ENCODE measurements around the gene OPCML. TPM values are rescaled to one million over a fixed set of nuclear protein-coding genes. Genes with fewer than 3 reads are reported as not detected.

OPCML gene
- total and polyA plus RNA-seq, 4 donors: under 0.01 to 0.01 TPM; not detected in 2

GRCh38 chr11:133573081-133573480 lies 40.8 kb upstream of the OPCML start:
- Histone ChIP-seq H3K27ac (ENCODE audit: low read depth in 1 of 2, low read length in 2 of 2) (no peak overlapping the region), H3K9me3 (ENCODE audit: control insufficient read depth in 4 of 4, low read length in 3 of 4) (no peaks in the 10 kb centered on the region), H3K27me3 (ENCODE audit: control insufficient read depth in 4 of 4, insufficient read depth in 4 of 4, low read length in 3 of 4) (no peaks in the 10 kb centered on the region), H3K9ac (ENCODE audit: low read depth in 1 of 2, low read length in 2 of 2) (no peak overlapping the region), H3K36me3 (ENCODE audit: control insufficient read depth in 4 of 4, insufficient read depth in 3 of 4, low read depth in 1 of 4, low read length in 3 of 4) (no peaks in the 10 kb centered on the region), H3K4me1 (ENCODE audit: control insufficient read depth in 4 of 4, insufficient read depth in 4 of 4, low read length in 3 of 4) (no peaks in the 10 kb centered on the region), H3K4me3 (ENCODE audit: low read depth in 1 of 3, low read length in 3 of 3) (no peak overlapping the region)
- TF ChIP-seq ATF3 (IDR thresholded peaks at IDR 0.05) (no peak), FOXA1 (IDR thresholded peaks at IDR 0.05) (no peak), SP1 (IDR thresholded peaks at IDR 0.05) (no peak), YY1 (IDR thresholded peaks at IDR 0.05) (no peak), RXRA (IDR thresholded peaks at IDR 0.05) (no peak), MAX (IDR thresholded peaks at IDR 0.05) (no peak), HNF4A (conservative IDR thresholded peaks at IDR 0.05) (no peak), ZBTB33 (IDR thresholded peaks at IDR 0.05) (no peak), JUND (IDR thresholded peaks at IDR 0.05) (no peak), FOXA2 (IDR thresholded peaks at IDR 0.05) (no peak), NR2F2 (IDR thresholded peaks at IDR 0.05) (no peak), REST (IDR thresholded peaks at IDR 0.05) (no peak), CTCF (IDR thresholded peaks at IDR 0.05; ENCODE audit: low read depth, low read length, missing input control) (no peak), EGR1 (IDR thresholded peaks at IDR 0.05; ENCODE audit: low read depth in 2 of 2) (no peak), GABPA (IDR thresholded peaks at IDR 0.05 in 1 of 2, conservative IDR thresholded peaks at IDR 0.05 in 1 of 2) (no peak), TAF1 (conservative IDR thresholded peaks at IDR 0.05) (no peak), RAD21 (IDR thresholded peaks at IDR 0.05) (no peak)
- DNase-seq (ENCODE audit: low spot score): no peak
- 28% methylated on average over 1 of the region's 1 CpG for WGBS

GRCh38 chr11:133570376-133570775 lies 38.1 kb upstream of the OPCML start:
- Histone ChIP-seq H3K4me3 (ENCODE audit: low read depth in 1 of 3, low read length in 3 of 3) (no peak overlapping the region), H3K27ac (ENCODE audit: low read depth in 1 of 2, low read length in 2 of 2) (no peak overlapping the region), H3K36me3 (ENCODE audit: control insufficient read depth in 4 of 4, insufficient read depth in 3 of 4, low read depth in 1 of 4, low read length in 3 of 4) (no peaks in the 10 kb centered on the region), H3K9ac (ENCODE audit: low read depth in 1 of 2, low read length in 2 of 2) (no peak overlapping the region), H3K27me3 (ENCODE audit: control insufficient read depth in 4 of 4, insufficient read depth in 4 of 4, low read length in 3 of 4) (no peaks in the 10 kb centered on the region), H3K4me1 (ENCODE audit: control insufficient read depth in 4 of 4, insufficient read depth in 4 of 4, low read length in 3 of 4) (no peaks in the 10 kb centered on the region), H3K9me3 (ENCODE audit: control insufficient read depth in 4 of 4, low read length in 3 of 4) (peaks cover 0 to 2% (median 0%) of the 10 kb centered on the region in 4 donors)
- TF ChIP-seq YY1 (IDR thresholded peaks at IDR 0.05): no peak
- no peak for TF ChIP-seq GABPA (IDR thresholded peaks at IDR 0.05 in 1 of 2, conservative IDR thresholded peaks at IDR 0.05 in 1 of 2)
- no peak for TF ChIP-seq MAX (IDR thresholded peaks at IDR 0.05)
- TF ChIP-seq CTCF (IDR thresholded peaks at IDR 0.05; ENCODE audit: low read depth, low read length, missing input control): no peak
- WGBS: 89% methylated on average over 4 of the region's 4 CpGs
- DNase-seq (ENCODE audit: low spot score): no peak
